T-helper 1 cell (primary cell): ENCODE measurements around the gene PRR27.
"Not testable (repeated sequence)": the region's sequence is repeated elsewhere in the genome, so short reads cannot be mapped to it uniquely, and the experiment has no call there.

Experiments used
- DNase-seq, 5 donors: peaks; one replicate each; pipeline ENCODE4 v3.0.0-alpha.2; 2012 to 2020

PRR27 gene

GRCh38 chr4:70203601-70204000 is 49.6 kb downstream of the PRR27 start:
- no peak for DNase-seq

DNA sequence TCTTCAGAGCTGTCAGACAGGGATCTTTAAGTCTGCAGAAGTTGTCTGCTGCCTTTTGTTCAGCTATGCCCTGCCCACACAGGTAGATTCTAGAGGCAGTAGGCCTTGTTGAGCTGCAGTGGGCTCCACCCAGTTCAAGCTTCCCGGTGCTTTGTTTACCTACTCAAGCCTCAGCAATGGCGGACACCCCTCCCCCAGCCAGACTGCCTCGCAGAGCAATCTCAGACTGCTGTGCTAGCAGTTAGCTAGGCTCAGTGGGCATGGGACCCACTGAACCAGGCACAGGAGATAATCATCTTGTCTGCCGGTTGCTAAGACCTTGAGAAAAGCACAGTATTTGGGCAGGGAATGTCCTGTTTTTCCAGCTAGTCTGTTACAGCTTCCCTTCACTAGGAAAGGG is 58.7 kb downstream of the PRR27 start:
- DNase-seq = not testable (repeated sequence)
